GM18870 (cell line): ENCODE results near the gene SIGLEC12.
"Not testable (repeated sequence)": the region's sequence is repeated elsewhere in the genome, so short reads cannot be mapped to it uniquely, and the experiment has no call there.

Experiments used
- ATAC-seq: cut with Tn5 transposase; IDR thresholded peaks from one replicate; pipeline ENCODE4 v1.9.1; 2021; ENCODE audit warnings: moderate library complexity; ENCODE audit not compliant: unreplicated experiment

The SIGLEC12 gene

DNA sequence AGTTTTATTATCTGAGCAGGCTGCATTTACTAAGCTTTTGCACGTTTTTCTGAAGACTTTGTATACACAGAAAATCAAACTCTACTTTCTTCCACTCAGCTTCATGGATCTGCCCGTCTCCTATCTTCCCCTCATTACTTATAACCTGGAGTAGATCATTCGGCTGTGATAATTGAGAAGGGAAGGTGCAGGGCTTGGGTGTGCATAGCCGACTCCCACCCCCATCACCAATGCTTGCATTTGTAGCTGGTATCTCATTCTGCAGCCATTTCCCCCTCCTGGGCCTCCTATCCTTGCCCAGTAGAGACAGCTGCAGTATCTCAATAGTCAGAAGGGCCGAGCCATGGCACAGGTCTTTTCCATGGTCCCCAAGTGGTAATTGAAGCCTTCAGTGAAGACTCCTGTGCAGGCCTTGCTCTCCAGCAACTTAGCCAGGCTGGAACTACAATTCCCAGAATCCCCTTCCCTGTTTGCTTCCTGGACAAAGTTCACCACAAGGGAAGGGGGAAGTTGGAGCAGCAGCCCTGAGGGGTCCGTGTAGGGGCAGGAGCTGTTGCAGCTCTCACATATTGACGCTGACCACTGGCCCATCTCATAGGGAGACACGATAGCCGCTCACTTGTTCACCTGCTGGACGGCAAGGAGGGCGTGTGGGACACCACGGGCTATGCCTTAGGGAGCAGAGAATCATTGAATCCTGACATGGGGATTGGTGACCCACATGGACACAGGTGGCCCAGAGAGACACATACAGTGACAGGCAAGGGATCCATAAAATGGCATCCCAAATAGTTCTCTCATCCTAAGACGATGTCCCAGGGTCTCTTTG lies 41.2 kb downstream of the SIGLEC12 start:
- ATAC-seq, result no peak

GRCh38 chr19:51458899-51459505 lies 42.6 kb downstream of the SIGLEC12 start:
- ATAC-seq, result no peak

- ATAC-seq, result no peak
Observed at GRCh38 chr19:51458051-51458645, 43.5 kb downstream of the SIGLEC12 start, which contains the start of gene SIGLEC8. Gene SIGLEC8 (minus strand): TSS chr19:51458454. CDS start chr19:51458387, 67 bp downstream.

- no peak for ATAC-seq
Observed at GRCh38 chr19:51457351-51458013, 44.1 kb downstream of the SIGLEC12 start.

GRCh38 chr19:51456541-51457290 lies 44.9 kb downstream of the SIGLEC12 start:
- no peak for ATAC-seq

- no peak for ATAC-seq
Observed at GRCh38 chr19:51450730-51451307, 50.8 kb downstream of the SIGLEC12 start.

GRCh38 chr19:51448411-51449016 lies 53.1 kb downstream of the SIGLEC12 start:
- ATAC-seq, result no peak

DNA sequence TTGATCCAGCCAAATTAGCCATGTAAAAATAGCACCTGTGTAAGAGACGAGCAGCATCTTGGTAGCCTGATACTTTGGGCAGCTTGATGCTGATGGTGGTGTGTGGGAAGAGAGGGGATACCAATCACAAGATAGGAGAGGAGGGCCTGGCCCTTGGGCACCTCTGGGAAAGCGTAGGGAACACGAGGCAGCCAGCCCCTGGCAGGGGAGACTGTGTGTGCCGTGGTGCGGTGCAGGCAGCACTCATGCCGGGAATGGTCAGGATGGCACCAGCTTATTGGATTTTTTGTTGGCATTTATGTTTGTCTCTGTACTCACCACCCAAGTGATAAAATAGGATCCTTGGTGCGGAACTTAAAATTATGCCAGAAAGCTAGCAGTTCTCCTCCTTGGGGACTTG lies 53.6 kb downstream of the SIGLEC12 start:
- no peak for ATAC-seq

DNA sequence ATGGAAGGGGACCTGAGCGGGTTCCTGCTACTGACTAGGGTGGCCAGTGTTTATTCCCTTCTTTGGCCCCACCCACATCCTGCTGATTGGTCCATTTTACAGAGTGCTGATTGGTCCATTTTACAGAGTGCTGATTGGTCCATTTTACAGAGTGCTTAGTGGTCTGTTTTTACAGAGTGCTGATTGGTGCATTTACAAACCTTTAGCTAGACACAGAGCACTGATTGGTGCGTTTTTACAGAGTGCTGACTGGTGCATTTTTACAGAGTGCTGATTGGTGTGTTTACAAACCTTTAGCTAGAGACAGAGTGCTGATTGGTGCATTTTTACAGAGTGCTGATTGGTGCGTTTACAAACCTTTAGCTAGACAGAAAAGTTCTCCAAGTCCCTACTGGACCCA lies 54.1 kb downstream of the SIGLEC12 start:
- ATAC-seq, result not testable (repeated sequence)

- ATAC-seq, result peak; percentile 93
Observed at GRCh38 chr19:51441410-51442390, 59.9 kb downstream of the SIGLEC12 start.
